Calu3 (cell line): ENCODE results near the gene GPR179. TPM values are rescaled to one million over a fixed set of nuclear protein-coding genes. Genes with fewer than 3 reads are reported as not detected.

Experiments used
- BruUV-seq: library from RNA; stranded (reverse); fragments of 400-500 nt; replicated peaks from 2 replicates; lab custom pipeline; 2021; lab: Mats Ljungman, UMichigan
- CTCF ChIA-PET: fragments of 300-600 bp; sonication (Branson Sonifier 250); formaldehyde crosslinking; loops from one replicate; lab custom pipeline; 2022; ENCODE audit warnings: antibody characterized with exemption; lab: Charles Lee
- DNase-seq: peaks from one replicate; pipeline ENCODE4 v3.0.0; 2022
- H3K27ac Mint-ChIP-seq: one replicate; pipeline ENCODE4 v1.8.0; 2022; ENCODE audit warnings: mixed read lengths; ENCODE audit not compliant: unreplicated experiment
- H3K27me3 Mint-ChIP-seq: one replicate; pipeline ENCODE4 v1.8.0; 2022; ENCODE audit warnings: mixed read lengths; ENCODE audit not compliant: unreplicated experiment
- H3K36me3 Mint-ChIP-seq: one replicate; pipeline ENCODE4 v1.8.0; 2022; ENCODE audit warnings: mild to moderate bottlenecking, moderate library complexity, mixed read lengths; ENCODE audit not compliant: insufficient read depth, unreplicated experiment
- H3K4me1 Mint-ChIP-seq: one replicate; pipeline ENCODE4 v1.8.0; 2022; ENCODE audit warnings: mild to moderate bottlenecking, low read depth, mixed read lengths; ENCODE audit not compliant: unreplicated experiment
- H3K4me3 Mint-ChIP-seq: one replicate; pipeline ENCODE4 v1.8.0; 2022; ENCODE audit warnings: mild to moderate bottlenecking, low read depth, moderate library complexity, mixed read lengths; ENCODE audit not compliant: unreplicated experiment
- H3K9me3 Mint-ChIP-seq: one replicate; pipeline ENCODE4 v1.8.0; 2022; ENCODE audit warnings: low read depth, mixed read lengths; ENCODE audit not compliant: unreplicated experiment
- CTCF ChIP-seq: fragments of 200-600 bp; IDR thresholded peaks from one replicate; pipeline ENCODE4 v1.8.0; 2022; ENCODE audit warnings: antibody characterized with exemption; ENCODE audit not compliant: unreplicated experiment
- intact Hi-C: fragments of 100-400 bp; cut with micrococcal nuclease; formaldehyde crosslinking; loops from one replicate; pipeline ENCODE4 v1.10.0; 2022; ENCODE audit not compliant: unreplicated experiment
- total RNA-seq: library from RNA; stranded (reverse); gene quantifications from 2 replicates; pipeline ENCODE4 v1.2.3, GENCODE V29; 2022

GPR179 gene
- total RNA-seq, 1 experiment from 2014 or later = 0.45 TPM

- intact Hi-C loops = no loop called here
- peak; percentile 84 for DNase-seq
- Mint-ChIP-seq H3K4me1 (peaks cover 8% of the 10 kb centered on the region), H3K4me3 (no peak overlapping the region), H3K27ac (no peak overlapping the region), H3K9me3 (no peaks in the 10 kb centered on the region), H3K27me3 (peaks cover 77% of the 10 kb centered on the region), H3K36me3 (no peaks in the 10 kb centered on the region)
- CTCF ChIA-PET = interaction anchor here (0.6 to 12.7 kb wide), 11 partner anchors 8 to 83 kb away, joined by 3 to 159 read pairs (median 4); partner anchors contain the start of gene SOCS7
- no peak for TF ChIP-seq CTCF
- BruUV-seq = no TSS peak
Observed at GRCh38 chr17:38341035-38341721, 2.6 kb downstream of the GPR179 start.

GRCh38 chr17:38339891-38340290 lies 3.9 kb downstream of the GPR179 start:
- intact Hi-C loops = no loop called here
- peaks cover 81% of the 10 kb centered on the region for H3K27me3 Mint-ChIP-seq
- H3K9me3 Mint-ChIP-seq = no peaks in the 10 kb centered on the region
- CTCF ChIA-PET = interaction anchor here (0.7 to 12.7 kb wide), 4 partner anchors 9 to 644 kb away, joined by 3 to 159 read pairs (median 6); partner anchors contain the start of gene SOCS7
- H3K4me1 Mint-ChIP-seq = peaks cover 8% of the 10 kb centered on the region
- H3K36me3 Mint-ChIP-seq = no peaks in the 10 kb centered on the region
- BruUV-seq = no TSS peak
- no peak for DNase-seq
- no peak for TF ChIP-seq CTCF
- no peak overlapping the region for H3K27ac Mint-ChIP-seq
- no peak overlapping the region for H3K4me3 Mint-ChIP-seq

- no peak for TF ChIP-seq CTCF
- CTCF ChIA-PET = interaction anchor here (0.5 to 12.7 kb wide), 6 partner anchors 11 to 1578 kb away, joined by 3 to 159 read pairs (median 4); partner anchors contain the start of gene SOCS7
- no peak overlapping the region for H3K4me3 Mint-ChIP-seq
- H3K27me3 Mint-ChIP-seq = peaks cover 81% of the 10 kb centered on the region
- H3K36me3 Mint-ChIP-seq = no peaks in the 10 kb centered on the region
- no TSS peak for BruUV-seq
- DNase-seq = no peak
- H3K9me3 Mint-ChIP-seq = no peaks in the 10 kb centered on the region
- intact Hi-C loops = no loop called here
- no peak overlapping the region for H3K27ac Mint-ChIP-seq
- H3K4me1 Mint-ChIP-seq = peaks cover 8% of the 10 kb centered on the region
Observed at GRCh38 chr17:38338535-38338934, 5.2 kb downstream of the GPR179 start.

GRCh38 chr17:38338053-38338452 lies 5.7 kb downstream of the GPR179 start:
- H3K27me3 Mint-ChIP-seq = peaks cover 81% of the 10 kb centered on the region
- CTCF ChIA-PET = interaction anchor here (0.5 to 12.7 kb wide), 4 partner anchors 10 to 21 kb away, joined by 3 to 159 read pairs (median 6); partner anchors contain the start of gene SOCS7

More at GRCh38 chr17:38338053-38338452, 5.7 kb downstream of the GPR179 start:
- H3K4me1 Mint-ChIP-seq = peaks cover 8% of the 10 kb centered on the region
- BruUV-seq = no TSS peak
- intact Hi-C loops = no loop called here
- TF ChIP-seq CTCF = no peak
- H3K27ac Mint-ChIP-seq = no peak overlapping the region
- no peak overlapping the region for H3K4me3 Mint-ChIP-seq
- DNase-seq = no peak
- H3K36me3 Mint-ChIP-seq = no peaks in the 10 kb centered on the region
- H3K9me3 Mint-ChIP-seq = no peaks in the 10 kb centered on the region
